ENCODE measurements around the gene ATM.

The ATM gene

GRCh38 chr11:108204929-108205499 is 17.9 kb upstream of the ATM start:
- H3K4me3 ChIP-seq (ENCODE audit: severe bottlenecking) = no peak overlapping the region
- H3K9me3 ChIP-seq (ENCODE audit: severe bottlenecking) = no peaks in the 10 kb centered on the region
- ATAC-seq (ENCODE audit: low read depth) (no peak), DNase-seq (ENCODE audit: low spot score) (no peak)
- peaks cover 3% of the 10 kb centered on the region for H3K4me1 ChIP-seq (ENCODE audit: insufficient read depth, poor library complexity, severe bottlenecking)
- H3K27ac ChIP-seq (ENCODE audit: poor library complexity, severe bottlenecking) = no peak overlapping the region
- H3K36me3 ChIP-seq (ENCODE audit: low read depth) = peaks cover 64% of the 10 kb centered on the region
- TF ChIP-seq, protein P1, sequence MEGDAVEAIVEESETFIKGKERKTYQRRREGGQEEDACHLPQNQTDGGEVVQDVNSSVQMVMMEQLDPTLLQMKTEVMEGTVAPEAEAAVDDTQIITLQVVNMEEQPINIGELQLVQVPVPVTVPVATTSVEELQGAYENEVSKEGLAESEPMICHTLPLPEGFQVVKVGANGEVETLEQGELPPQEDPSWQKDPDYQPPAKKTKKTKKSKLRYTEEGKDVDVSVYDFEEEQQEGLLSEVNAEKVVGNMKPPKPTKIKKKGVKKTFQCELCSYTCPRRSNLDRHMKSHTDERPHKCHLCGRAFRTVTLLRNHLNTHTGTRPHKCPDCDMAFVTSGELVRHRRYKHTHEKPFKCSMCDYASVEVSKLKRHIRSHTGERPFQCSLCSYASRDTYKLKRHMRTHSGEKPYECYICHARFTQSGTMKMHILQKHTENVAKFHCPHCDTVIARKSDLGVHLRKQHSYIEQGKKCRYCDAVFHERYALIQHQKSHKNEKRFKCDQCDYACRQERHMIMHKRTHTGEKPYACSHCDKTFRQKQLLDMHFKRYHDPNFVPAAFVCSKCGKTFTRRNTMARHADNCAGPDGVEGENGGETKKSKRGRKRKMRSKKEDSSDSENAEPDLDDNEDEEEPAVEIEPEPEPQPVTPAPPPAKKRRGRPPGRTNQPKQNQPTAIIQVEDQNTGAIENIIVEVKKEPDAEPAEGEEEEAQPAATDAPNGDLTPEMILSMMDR (IDR thresholded peaks at IDR 0.05; ENCODE audit: poor library complexity, severe bottlenecking) = no peak
- no peaks in the 10 kb centered on the region for H3K27me3 ChIP-seq (ENCODE audit: insufficient read depth, poor library complexity, severe bottlenecking)

DNA sequence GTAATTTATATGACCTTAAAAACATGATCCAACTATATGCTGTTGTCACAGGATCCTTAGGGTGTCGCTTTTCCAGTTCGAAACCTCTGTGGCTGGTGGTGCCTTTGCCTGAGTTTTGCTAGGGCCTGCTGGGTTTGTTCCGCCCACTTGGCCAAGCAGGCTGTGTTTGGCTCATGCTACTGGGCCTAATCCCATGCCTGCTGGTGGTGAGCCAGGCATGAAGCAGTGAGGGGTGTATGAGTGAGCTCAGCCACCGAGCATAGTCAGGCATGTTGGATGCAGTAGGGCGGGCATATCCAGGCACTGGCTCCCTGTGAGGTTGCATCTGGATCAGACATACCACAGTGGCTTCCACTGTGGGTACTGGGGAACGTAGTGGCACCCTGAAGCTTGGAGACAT is 16.7 kb upstream of the ATM start:
- H3K27ac ChIP-seq (ENCODE audit: poor library complexity, severe bottlenecking) = no peak overlapping the region
- TF ChIP-seq, protein P1 (IDR thresholded peaks at IDR 0.05; ENCODE audit: poor library complexity, severe bottlenecking) = no peak
- ATAC-seq (ENCODE audit: low read depth) = no peak
- no peaks in the 10 kb centered on the region for H3K9me3 ChIP-seq (ENCODE audit: severe bottlenecking)
- no peak overlapping the region for H3K4me3 ChIP-seq (ENCODE audit: severe bottlenecking)
- H3K4me1 ChIP-seq (ENCODE audit: insufficient read depth, poor library complexity, severe bottlenecking) = no peaks in the 10 kb centered on the region
- DNase-seq (ENCODE audit: low spot score) = no peak
- H3K27me3 ChIP-seq (ENCODE audit: insufficient read depth, poor library complexity, severe bottlenecking) = no peaks in the 10 kb centered on the region
- peaks cover 73% of the 10 kb centered on the region for H3K36me3 ChIP-seq (ENCODE audit: low read depth)

GRCh38 chr11:108206969-108207682 is 15.7 kb upstream of the ATM start:
- DNase-seq (ENCODE audit: low spot score) (no peak), ATAC-seq (ENCODE audit: low read depth) (no peak)
- H3K4me3 ChIP-seq (ENCODE audit: severe bottlenecking) = no peak overlapping the region
- no peaks in the 10 kb centered on the region for H3K27me3 ChIP-seq (ENCODE audit: insufficient read depth, poor library complexity, severe bottlenecking)
- TF ChIP-seq, protein P1 (IDR thresholded peaks at IDR 0.05; ENCODE audit: poor library complexity, severe bottlenecking) = no peak
- no peaks in the 10 kb centered on the region for H3K4me1 ChIP-seq (ENCODE audit: insufficient read depth, poor library complexity, severe bottlenecking)
- no peaks in the 10 kb centered on the region for H3K9me3 ChIP-seq (ENCODE audit: severe bottlenecking)
- peaks cover 81% of the 10 kb centered on the region for H3K36me3 ChIP-seq (ENCODE audit: low read depth)
- H3K27ac ChIP-seq (ENCODE audit: poor library complexity, severe bottlenecking) = no peak overlapping the region

DNA sequence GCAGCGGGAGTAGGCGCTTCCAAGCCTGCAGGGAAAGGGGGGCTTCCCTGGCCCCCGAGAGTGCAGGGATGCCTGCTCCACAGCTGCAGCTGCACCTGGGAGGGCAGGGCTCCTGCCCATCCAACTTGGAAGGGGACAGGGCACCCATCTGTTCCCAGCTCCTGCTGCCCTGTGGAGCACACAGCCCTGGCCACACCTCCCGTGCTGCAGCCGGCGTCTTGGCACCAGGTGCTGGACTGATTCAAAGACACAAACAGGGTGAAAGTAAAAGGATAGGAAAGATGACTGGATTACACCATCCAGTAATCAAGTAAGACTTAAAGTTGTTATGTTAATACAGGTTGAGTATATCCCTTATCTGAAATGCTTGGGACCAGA is 15.2 kb upstream of the ATM start:
- Histone ChIP-seq H3K36me3 (ENCODE audit: low read depth) (peaks cover 81% of the 10 kb centered on the region), H3K27ac (ENCODE audit: poor library complexity, severe bottlenecking) (no peak overlapping the region), H3K9me3 (ENCODE audit: severe bottlenecking) (no peaks in the 10 kb centered on the region), H3K4me3 (ENCODE audit: severe bottlenecking) (no peak overlapping the region), H3K4me1 (ENCODE audit: insufficient read depth, poor library complexity, severe bottlenecking) (no peaks in the 10 kb centered on the region), H3K27me3 (ENCODE audit: insufficient read depth, poor library complexity, severe bottlenecking) (no peaks in the 10 kb centered on the region)
- no peak for ATAC-seq (ENCODE audit: low read depth)
- DNase-seq (ENCODE audit: low spot score) = no peak
- TF ChIP-seq, protein P1 (IDR thresholded peaks at IDR 0.05; ENCODE audit: poor library complexity, severe bottlenecking) = no peak

GRCh38 chr11:108210441-108210840 is 12.4 kb upstream of the ATM start:
- no peak overlapping the region for H3K27ac ChIP-seq (ENCODE audit: poor library complexity, severe bottlenecking)
- H3K4me3 ChIP-seq (ENCODE audit: severe bottlenecking) = no peak overlapping the region
- TF ChIP-seq, protein P1 (IDR thresholded peaks at IDR 0.05; ENCODE audit: poor library complexity, severe bottlenecking) = no peak
- ATAC-seq (ENCODE audit: low read depth) (no peak), DNase-seq (ENCODE audit: low spot score) (no peak)
- no peaks in the 10 kb centered on the region for H3K4me1 ChIP-seq (ENCODE audit: insufficient read depth, poor library complexity, severe bottlenecking)
- H3K9me3 ChIP-seq (ENCODE audit: severe bottlenecking) = no peaks in the 10 kb centered on the region
- H3K36me3 ChIP-seq (ENCODE audit: low read depth) = peaks cover 78% of the 10 kb centered on the region
- no peaks in the 10 kb centered on the region for H3K27me3 ChIP-seq (ENCODE audit: insufficient read depth, poor library complexity, severe bottlenecking)

Data from RWPE2 (cell line).